Measurements from ENCODE around the gene NME3. TPM values are rescaled to one million over a fixed set of nuclear protein-coding genes. Genes with fewer than 3 reads are reported as not detected.

NME3 gene
- total and polyA plus RNA-seq, 10 of the 15 experiments (the other 5 are each of a cell fraction or from before 2014, with no cell fraction given), result 0.61 to 55.5 (median 26.5) TPM

- ChIA-PET RAD21 (ENCODE audit: unreplicated experiment) (no interaction called here), POLR2A (no interaction called here), SMC1A (ENCODE audit: uncharacterized antibody, unreplicated experiment) (no interaction called here), CTCF (no interaction called here)
- Histone ChIP-seq H3K9me3 (replicated peaks; ENCODE audit: control insufficient read depth, insufficient read depth, low read length) (no peaks in the 10 kb centered on the region), H3K4me2 (ENCODE audit: control insufficient read depth, insufficient read depth) (no peak overlapping the region), H3K4me3 (no peak overlapping the region), H3K79me2 (ENCODE audit: control insufficient read depth, insufficient read depth, low read length) (peaks cover 15% of the 10 kb centered on the region), H2AFZ (ENCODE audit: control insufficient read depth, low read depth, low read length) (no peak overlapping the region), H3K4me1 (ENCODE audit: control insufficient read depth, insufficient read depth, low read length) (no peaks in the 10 kb centered on the region), H4K20me1 (ENCODE audit: control insufficient read depth, insufficient read depth) (no peaks in the 10 kb centered on the region), H3K27ac (ENCODE audit: control insufficient read depth, insufficient read depth) (no peak overlapping the region), H3K36me3 (ENCODE audit: control insufficient read depth in 2 of 2, insufficient read depth in 2 of 2, low read length in 1 of 2) (peaks cover 5 to 12% of the 10 kb centered on the region in 2 experiments; a peak in 3 of 4 replicates), H3K27me3 (replicated peaks in 1 of 2; ENCODE audit: control insufficient read depth in 2 of 2, insufficient read depth in 2 of 2, low read length in 1 of 2) (no peaks in the 10 kb centered on the region), H3K9ac (ENCODE audit: control insufficient read depth, insufficient read depth, low read length) (no peak overlapping the region)
- FAIRE-seq (no peak), ATAC-seq (no peak), DNase-seq (ENCODE audit: low read depth, low spot score) (no peak)
- intact Hi-C loops (cut with micrococcal nuclease; ENCODE audit: unreplicated experiment) (no loop called here), in situ Hi-C loops (cut with MboI) (no loop called here)
- BruUV-seq (replicated peaks), result no TSS peak
- 98% methylated on average over 35 of the region's 38 CpGs for WGBS (ENCODE audit: insufficient coverage, insufficient replicate concordance, low lambda C conversion rate, missing lambda C conversion rate)
- TF ChIP-seq STAT3 (IDR thresholded peaks at IDR 0.05; ENCODE audit: low read depth, low read length) (no peak), EGR1 (IDR thresholded peaks at IDR 0.05; ENCODE audit: borderline replicate concordance in 1 of 2, low read depth in 2 of 2, low read length in 2 of 2) (no peak), RB1 (IDR thresholded peaks at IDR 0.05; ENCODE audit: borderline replicate concordance) (no peak), NFYA (IDR thresholded peaks at IDR 0.05; ENCODE audit: borderline replicate concordance, low read depth, low read length) (no peak), TAF1 (IDR thresholded peaks at IDR 0.05; ENCODE audit: borderline replicate concordance, low read depth, low read length) (no peak), ELK1 (IDR thresholded peaks at IDR 0.05; ENCODE audit: low read depth, low read length) (no peak), SIN3A (IDR thresholded peaks at IDR 0.05; ENCODE audit: low read depth, low read length) (no peak), ZNF217 (IDR thresholded peaks at IDR 0.05) (no peak), CEBPZ (IDR thresholded peaks at IDR 0.05; ENCODE audit: low read depth, low read length) (no peak), RCOR1 (conservative IDR thresholded peaks at IDR 0.05; ENCODE audit: low read depth, low read length) (no peak), PRDM15 (CRISPR knock-in tag; IDR thresholded peaks at IDR 0.05) (no peak), TBL1XR1 (IDR thresholded peaks at IDR 0.05; ENCODE audit: low read depth, low read length) (no peak), ZBTB4 (CRISPR knock-in tag; IDR thresholded peaks at IDR 0.05) (no peak)
Measured at GRCh38 chr16:1788095-1788707, 16.9 kb upstream of the NME3 start.

All from GM12878 (cell line).